CD4-positive, alpha-beta T cell treated with Interleukin-2 at 100 ng/mL for 4 hours (primary cell): ENCODE results near the gene ZC3H12D.
"Not testable (repeated sequence)": the region's sequence is repeated elsewhere in the genome, so short reads cannot be mapped to it uniquely, and the experiment has no call there.

Experiments used
- DNase-seq: peaks from one replicate; pipeline ENCODE4 v3.0.0-alpha.2; 2020; ENCODE audit warnings: low spot score

ZC3H12D gene

DNA sequence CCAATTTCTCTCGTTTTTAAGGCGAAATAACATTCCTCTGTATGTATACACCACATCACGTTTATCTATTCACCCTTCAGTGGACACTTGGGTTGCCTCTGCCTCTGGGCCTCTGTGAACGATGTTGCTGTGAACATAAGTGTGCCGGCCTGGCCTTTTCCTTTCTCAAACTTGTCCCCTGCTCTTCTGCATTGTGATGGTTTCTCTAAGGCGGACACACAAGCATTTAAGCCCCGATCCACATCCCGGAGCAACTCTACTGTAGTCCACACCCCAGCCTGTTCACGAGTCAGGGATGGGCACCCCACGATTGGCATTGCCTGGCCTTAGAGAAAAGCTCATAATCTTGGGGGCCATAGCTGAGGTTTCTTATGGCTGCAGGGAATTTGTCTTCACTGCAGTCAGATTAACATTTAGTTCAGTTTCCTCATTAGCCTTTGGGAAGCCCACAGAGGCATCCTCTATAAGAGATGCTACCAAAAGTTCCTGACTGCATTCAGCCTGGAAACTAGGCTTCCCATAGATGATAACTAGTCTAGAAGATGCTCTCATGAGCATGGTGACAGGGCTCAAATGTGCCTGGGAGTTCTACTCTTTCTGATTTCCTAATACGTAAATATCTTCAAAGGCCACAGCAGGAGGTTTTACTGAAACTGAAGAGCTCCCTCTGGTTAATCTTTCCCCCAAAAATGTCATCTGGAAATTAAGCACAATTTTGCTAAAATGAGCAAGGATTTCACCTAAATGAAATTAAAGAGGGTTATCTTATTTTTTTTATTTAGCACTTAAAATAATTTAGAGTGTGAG lies 762 bp downstream of the ZC3H12D start:
- DNase-seq = no peak

- DNase-seq = no peak
These were observed 1.5 kb downstream of the ZC3H12D start for GRCh38 chr6:149483334-149483725.

GRCh38 chr6:149482545-149483333 lies 2.1 kb downstream of the ZC3H12D start:
- no peak for DNase-seq

- DNase-seq = peak; percentile 67
These were observed 4.1 kb downstream of the ZC3H12D start for GRCh38 chr6:149480502-149481280.

DNA sequence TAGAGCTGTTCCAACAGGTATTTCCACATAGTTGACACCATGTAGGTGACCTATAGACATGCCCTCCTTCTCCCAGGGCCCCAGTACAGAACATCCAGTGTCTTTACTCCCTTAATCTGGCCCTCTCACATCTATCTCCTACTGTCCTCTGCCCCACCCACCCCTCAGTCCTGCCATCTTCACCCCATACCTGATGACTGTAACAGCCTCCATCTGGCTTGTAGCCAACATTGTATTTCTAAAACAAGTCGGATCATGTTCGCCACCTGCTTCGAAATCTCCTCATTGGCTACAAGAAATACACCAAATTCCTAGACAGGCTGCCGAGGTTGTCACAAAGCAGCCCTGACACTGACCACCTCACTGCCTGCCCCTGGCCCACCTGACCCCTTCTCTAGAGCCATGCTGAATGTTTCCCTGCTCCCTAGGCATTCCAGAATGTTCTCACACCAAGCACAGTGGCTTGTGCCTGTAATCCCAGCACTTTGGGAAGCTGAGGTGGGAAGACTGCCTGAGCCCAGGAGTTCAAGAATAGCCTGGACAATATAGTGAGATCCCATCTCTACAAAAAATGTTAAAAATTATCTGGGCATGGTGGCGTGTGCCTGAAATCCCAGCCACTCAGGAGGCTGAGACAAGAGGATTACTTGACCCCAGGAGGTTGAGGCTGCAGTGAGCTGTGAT lies 6.0 kb downstream of the ZC3H12D start:
- DNase-seq = no peak

GRCh38 chr6:149477544-149477943 lies 7.3 kb downstream of the ZC3H12D start:
- no peak for DNase-seq

DNA sequence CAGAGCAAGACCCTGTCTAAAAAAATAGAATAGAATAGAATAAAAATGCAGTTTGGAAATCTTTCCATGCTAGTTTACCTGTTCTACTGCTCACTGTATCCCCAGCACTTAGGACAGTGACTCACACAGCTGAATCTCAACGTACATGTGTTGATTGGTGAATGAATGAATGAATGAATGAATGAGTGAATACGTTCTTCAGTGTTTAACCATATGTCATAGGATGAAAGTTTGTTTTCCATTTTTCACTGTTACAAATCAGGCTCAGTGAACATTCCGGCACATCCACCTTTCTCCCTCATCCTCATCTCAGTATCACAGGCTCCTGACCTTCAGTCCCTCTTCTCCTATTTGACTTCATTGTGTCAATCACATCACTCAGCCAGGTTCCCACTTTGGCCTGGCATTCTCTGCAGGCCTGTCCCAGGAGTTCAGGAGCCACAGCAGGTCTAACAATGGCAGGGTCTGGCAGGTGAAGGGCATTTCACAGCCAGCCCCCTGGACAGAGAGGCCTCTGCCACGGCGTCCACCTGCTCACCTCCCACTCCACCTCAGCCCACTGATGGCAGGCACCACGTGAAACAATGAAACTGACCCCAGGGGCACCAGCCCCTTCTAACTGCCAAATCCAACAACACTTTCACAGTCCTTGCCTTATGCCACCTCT lies 7.9 kb downstream of the ZC3H12D start:
- no peak for DNase-seq

GRCh38 chr6:149474108-149474935 lies 10.5 kb downstream of the ZC3H12D start:
- no peak for DNase-seq

DNA sequence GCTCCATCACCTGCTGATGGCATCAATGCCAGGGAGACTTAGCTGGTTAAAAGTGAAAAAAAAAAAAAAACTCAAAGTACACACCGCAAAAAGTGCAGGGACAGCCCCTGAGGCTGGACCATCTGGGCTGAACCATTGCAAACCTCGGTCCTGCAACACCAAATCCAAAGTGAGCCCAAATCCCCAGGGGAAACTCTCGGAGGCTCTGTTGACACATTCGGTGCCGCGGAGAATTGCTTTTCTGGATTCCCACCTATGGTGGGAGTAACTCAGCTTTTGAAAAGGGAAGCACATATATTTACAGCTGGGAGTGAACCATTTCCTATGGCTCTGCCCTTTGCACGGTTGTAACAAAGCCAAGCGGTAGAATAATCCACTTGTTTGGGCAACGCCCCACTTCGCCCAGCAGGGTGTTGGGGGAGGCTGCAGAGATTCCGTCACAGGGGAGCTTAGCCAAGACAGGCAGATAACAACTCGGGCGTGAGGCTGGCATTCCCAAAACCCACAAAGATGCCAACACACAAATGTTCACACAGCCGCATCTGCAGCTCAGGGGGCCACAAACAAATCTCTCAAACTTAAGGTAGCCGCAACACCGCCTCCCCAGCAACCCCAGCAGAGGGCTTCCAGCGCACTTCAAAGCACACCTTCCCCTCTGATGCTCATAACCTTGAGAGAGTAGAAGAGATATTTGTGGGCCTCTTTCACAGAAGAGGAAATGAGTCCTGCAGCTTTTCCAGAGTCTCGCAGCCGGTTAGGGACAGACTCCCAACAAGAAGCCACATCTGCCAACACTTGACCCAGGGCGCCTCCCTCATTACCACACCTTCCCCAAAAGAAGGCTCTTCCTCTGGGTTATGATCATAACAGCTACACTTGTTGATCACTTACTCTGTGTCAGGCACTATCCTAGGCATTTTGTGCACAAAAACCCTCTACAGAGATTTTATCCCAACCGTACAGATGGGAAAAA lies 11.4 kb downstream of the ZC3H12D start:
- DNase-seq = no peak

DNA sequence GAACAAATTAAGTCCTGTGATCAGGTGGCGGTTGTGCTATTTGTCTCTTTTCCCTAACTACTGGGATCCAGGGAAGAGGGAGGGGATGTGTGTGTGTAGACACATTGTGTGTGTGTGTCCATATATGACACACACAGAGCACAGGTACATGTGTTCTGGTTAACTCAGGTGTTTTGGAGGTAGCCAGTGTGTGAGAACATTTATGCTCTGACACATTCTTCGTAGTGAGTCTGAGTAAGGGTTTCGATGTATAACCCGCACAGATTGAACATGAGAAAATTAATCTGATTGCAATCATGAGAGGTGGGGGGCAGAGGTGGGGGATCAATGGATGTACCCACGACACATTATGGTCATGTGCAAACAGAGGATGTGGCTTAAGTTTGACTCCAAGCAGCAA lies 12.6 kb downstream of the ZC3H12D start:
- DNase-seq = no peak

GRCh38 chr6:149471801-149472200 lies 13.0 kb downstream of the ZC3H12D start:
- no peak for DNase-seq

GRCh38 chr6:149470948-149471347 lies 13.9 kb downstream of the ZC3H12D start:
- DNase-seq = no peak

DNA sequence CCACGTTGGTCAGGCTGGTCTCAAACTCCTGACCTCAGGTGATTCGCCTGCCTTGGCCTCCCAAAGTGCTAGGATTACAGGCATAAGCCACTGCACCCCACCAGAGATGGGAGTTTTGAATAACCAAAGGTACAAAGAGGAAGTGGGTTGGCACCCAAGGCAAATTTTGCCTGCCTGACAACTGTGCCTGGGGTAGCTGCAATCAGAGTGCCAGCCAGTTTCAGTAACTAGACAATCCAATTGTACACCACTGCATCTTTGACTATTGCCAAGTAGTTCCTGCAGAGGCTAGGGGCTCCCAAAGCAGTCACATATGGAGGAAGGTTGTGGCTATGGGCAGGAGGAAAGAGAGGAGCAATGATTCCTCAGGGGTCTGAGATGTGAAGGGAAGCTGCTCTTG lies 16.6 kb downstream of the ZC3H12D start:
- DNase-seq = no peak

GRCh38 chr6:149467265-149467664 lies 17.5 kb downstream of the ZC3H12D start:
- no peak for DNase-seq

GRCh38 chr6:149464411-149464810 lies 20.4 kb downstream of the ZC3H12D start:
- DNase-seq = no peak

DNA sequence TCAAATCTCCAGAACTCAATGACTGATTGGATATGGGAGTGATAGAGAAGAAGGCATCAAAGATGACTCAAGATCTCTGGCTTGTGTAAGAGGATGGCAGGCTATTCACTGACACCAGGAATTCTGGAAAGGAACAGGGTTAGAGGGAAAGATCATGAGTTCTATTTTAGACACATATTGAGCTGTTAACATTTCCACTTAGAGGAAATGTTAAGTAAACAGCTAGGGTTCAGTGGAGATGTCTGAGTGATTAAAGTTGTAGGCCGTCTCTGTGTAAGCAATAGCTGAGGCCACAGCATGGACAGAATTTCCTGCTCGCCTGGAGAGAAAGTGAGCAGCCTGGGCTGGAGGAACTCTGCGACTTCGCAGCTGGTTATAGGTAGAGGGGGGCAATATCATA lies 21.0 kb downstream of the ZC3H12D start:
- no peak for DNase-seq

- not testable (repeated sequence) for DNase-seq
These were observed 22.1 kb downstream of the ZC3H12D start for GRCh38 chr6:149462712-149463111.

DNA sequence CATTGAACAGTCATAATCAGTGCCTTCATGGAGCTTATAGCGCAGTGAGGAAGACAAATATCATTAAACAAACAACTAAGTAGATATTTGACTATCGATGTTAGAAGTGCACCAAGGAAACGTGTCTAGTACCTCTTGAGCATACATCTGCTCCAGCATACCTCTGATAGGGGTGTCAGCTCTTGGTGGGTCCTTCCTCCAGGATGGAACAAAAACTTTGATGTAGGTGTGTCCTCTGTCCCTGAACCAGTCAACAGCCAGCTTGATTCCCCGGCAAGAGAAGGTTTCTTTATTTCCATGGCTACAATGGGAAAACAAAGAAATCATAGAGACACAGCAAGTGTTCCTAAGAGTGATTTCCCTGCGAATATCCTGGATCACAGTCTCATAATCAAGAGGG lies 23.1 kb downstream of the ZC3H12D start:
- no peak for DNase-seq

DNA sequence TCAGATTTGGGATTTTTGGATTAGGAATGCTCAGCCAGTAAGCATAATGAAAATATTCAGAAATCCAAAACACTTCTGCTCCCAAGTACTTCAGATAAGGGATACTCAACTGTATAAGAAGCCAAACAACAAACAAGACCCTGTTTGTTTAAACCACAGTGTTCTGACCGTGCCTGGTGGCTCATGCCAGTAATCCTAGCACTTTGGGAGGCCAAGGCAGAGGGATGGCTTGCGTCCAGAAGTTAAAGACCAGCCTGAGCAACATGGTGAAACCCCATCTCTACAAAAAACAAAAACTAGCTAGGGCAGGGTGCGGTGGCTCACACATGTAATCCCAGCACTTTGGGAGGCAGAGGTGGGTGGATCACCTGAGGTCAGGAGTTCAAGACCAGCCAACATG lies 24.6 kb downstream of the ZC3H12D start:
- DNase-seq = not testable (repeated sequence)
